D721Med (cell line): ENCODE measurements around the gene TMOD2.

Experiments
- DNase-seq: peaks from one replicate; pipeline ENCODE4 v3.0.0; 2011; ENCODE audit warnings: low spot score; ENCODE audit not compliant: insufficient read length
- FAIRE-seq: peaks from 2 replicates; lab custom pipeline; 2011; peaks lifted over from hg19 to GRCh38; lab: Jason Lieb, UNC
- CTCF ChIP-seq: IDR thresholded peaks from 2 replicates; pipeline ENCODE4 v1.5.1; 2012; ENCODE audit warnings: mild to moderate bottlenecking, control low read depth; ENCODE audit not compliant: insufficient read depth; ENCODE audit errors: missing control alignments

Gene TMOD2

GRCh38 chr15:51842852-51843737 lies 91.7 kb downstream of the TMOD2 start:
- FAIRE-seq = no peak
- no peak for TF ChIP-seq CTCF
- DNase-seq = no peak

- DNase-seq (no peak), FAIRE-seq (no peak)
- no peak for TF ChIP-seq CTCF
Measured at GRCh38 chr15:51844747-51845426, 93.5 kb downstream of the TMOD2 start.

GRCh38 chr15:51846066-51846462 lies 94.7 kb downstream of the TMOD2 start:
- no peak for TF ChIP-seq CTCF
- FAIRE-seq = no peak
- DNase-seq = no peak

GRCh38 chr15:51846463-51847230 lies 95.2 kb downstream of the TMOD2 start:
- no peak for TF ChIP-seq CTCF
- DNase-seq (no peak), FAIRE-seq (no peak)

GRCh38 chr15:51848811-51849210 lies 97.4 kb downstream of the TMOD2 start:
- no peak for DNase-seq
- no peak for FAIRE-seq
- no peak for TF ChIP-seq CTCF

GRCh38 chr15:51849860-51850259 lies 98.5 kb downstream of the TMOD2 start:
- FAIRE-seq = no peak
- TF ChIP-seq CTCF = no peak
- no peak for DNase-seq
